ENCODE results near the gene LPAR4.

- no peak for TF ChIP-seq RAD21 (conservative IDR thresholded peaks at IDR 0.05 in 1 of 2, IDR thresholded peaks at IDR 0.05 in 1 of 2)
- TF ChIP-seq REST (IDR thresholded peaks at IDR 0.05) = no peak
- no peak for TF ChIP-seq CTCF (IDR thresholded peaks at IDR 0.05)
These were observed 53.2 kb downstream of the LPAR4 start for GRCh38 chrX:78800694-78801093.

Measured in A549 (cell line).